AG04450 (cell line): ENCODE measurements around the gene TMEM42. TPM values are rescaled to one million over a fixed set of nuclear protein-coding genes. Genes with fewer than 3 reads are reported as not detected.
"Not testable (repeated sequence)": the region's sequence is repeated elsewhere in the genome, so short reads cannot be mapped to it uniquely, and the experiment has no call there.

Experiments
- CTCF ChIA-PET: fragments of 300-600, 350-600 bp; formaldehyde crosslinking; extraction: SDS; loops from one replicate; lab custom pipeline; 2022; ENCODE audit warnings: antibody characterized with exemption, inconsistent platforms; lab: Charles Lee
- POLR2A ChIA-PET: fragments of 350-600 bp; formaldehyde crosslinking; extraction: SDS; loops from one replicate; lab custom pipeline; 2021; ENCODE audit warnings: antibody characterized with exemption, inconsistent platforms; lab: Yijun Ruan, JAX
- DNase-seq: peaks from one replicate; pipeline ENCODE4 v3.0.0-alpha.2; 2011; ENCODE audit warnings: low read depth, low spot score
- H3K27ac ChIP-seq: one replicate; pipeline ENCODE4 v1.5.1; 2012; ENCODE audit warnings: low read depth, low read length, control low read depth
- H3K27me3 ChIP-seq: one replicate; pipeline ENCODE4 v1.6.0; 2012; ENCODE audit warnings: low read length; ENCODE audit not compliant: control insufficient read depth, insufficient read depth
- H3K4me3 ChIP-seq: 2 replicates; pipeline ENCODE4 v1.5.1; 2011; ENCODE audit warnings: mild to moderate bottlenecking, low read depth, low read length, control low read depth
- H3K9me3 ChIP-seq: 2 replicates; pipeline ENCODE4 v1.5.1; 2012; ENCODE audit warnings: low read length; ENCODE audit not compliant: control insufficient read depth, insufficient read depth
- polyA minus RNA-seq: library from RNA; depleted of rRNA, polyadenylated mRNA; stranded (reverse); fragments of >200 nt; gene quantifications from 2 replicates; pipeline ENCODE4 v1.2.3, GENCODE V29; 2011; rRNA and poly(A)+ RNA removed
- polyA plus RNA-seq: library from polyadenylated mRNA; depleted of rRNA; stranded (reverse); fragments of >200 nt; gene quantifications from 2 replicates; pipeline ENCODE4 v1.2.3, GENCODE V29; 2011; rRNA removed
- TF ChIP-seq, protein P1 (sequence below): IDR thresholded peaks from 2 replicates; pipeline ENCODE4 v1.5.1; 2011; ENCODE audit warnings: low read depth, low read length, control low read depth, inconsistent platforms

The TMEM42 gene
- polyA plus RNA-seq (25.7 TPM in 2 replicates), polyA minus RNA-seq (11.6 and 15.0 TPM in 2 replicates)

- TF ChIP-seq, protein P1, sequence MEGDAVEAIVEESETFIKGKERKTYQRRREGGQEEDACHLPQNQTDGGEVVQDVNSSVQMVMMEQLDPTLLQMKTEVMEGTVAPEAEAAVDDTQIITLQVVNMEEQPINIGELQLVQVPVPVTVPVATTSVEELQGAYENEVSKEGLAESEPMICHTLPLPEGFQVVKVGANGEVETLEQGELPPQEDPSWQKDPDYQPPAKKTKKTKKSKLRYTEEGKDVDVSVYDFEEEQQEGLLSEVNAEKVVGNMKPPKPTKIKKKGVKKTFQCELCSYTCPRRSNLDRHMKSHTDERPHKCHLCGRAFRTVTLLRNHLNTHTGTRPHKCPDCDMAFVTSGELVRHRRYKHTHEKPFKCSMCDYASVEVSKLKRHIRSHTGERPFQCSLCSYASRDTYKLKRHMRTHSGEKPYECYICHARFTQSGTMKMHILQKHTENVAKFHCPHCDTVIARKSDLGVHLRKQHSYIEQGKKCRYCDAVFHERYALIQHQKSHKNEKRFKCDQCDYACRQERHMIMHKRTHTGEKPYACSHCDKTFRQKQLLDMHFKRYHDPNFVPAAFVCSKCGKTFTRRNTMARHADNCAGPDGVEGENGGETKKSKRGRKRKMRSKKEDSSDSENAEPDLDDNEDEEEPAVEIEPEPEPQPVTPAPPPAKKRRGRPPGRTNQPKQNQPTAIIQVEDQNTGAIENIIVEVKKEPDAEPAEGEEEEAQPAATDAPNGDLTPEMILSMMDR = peak; percentile 37; the same call in 1 of the 2 replicates
- no peaks in the 10 kb centered on the region; the same call in 1 of the 2 replicates for H3K9me3 ChIP-seq
- H3K27me3 ChIP-seq = no peaks in the 10 kb centered on the region
- peak within 1 kb of the TSS; percentile 78 for H3K4me3 ChIP-seq
- ChIA-PET CTCF (interaction anchor here (0.7 kb wide), 1 partner anchor 21 kb away, joined by 3 read pairs; no protein-coding TSS in a partner anchor), POLR2A (no interaction called here)
- DNase-seq = peak; percentile 79
- peak within 1 kb of the TSS; percentile 90 for H3K27ac ChIP-seq
Observed at GRCh38 chr3:44861412-44862225, at the start of gene TMEM42. TSS of gene TMEM42 (plus strand) at chr3:44861912. CDS start at chr3:44861925, 13 bp downstream.

DNA sequence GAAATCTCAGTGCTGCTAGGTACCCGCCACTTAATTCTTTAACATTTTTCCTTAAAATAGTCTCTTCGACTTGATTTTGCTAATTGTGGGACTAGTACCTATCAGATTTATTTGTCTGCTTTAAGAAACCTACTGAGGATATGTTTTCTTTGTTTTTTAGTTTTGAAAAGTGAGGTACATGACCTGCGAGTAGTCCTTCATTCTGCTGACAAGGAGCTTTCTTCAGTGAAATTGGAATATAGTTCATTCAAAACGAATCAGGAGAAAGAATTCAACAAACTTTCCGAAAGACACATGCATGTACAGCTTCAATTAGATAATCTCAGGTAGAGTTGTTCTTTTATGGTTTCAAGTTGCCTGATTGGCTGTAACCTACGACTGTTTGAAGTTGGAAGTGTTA lies 47.0 kb upstream of the TMEM42 start:
- Histone ChIP-seq H3K27ac (no peak overlapping the region), H3K27me3 (no peaks in the 10 kb centered on the region), H3K4me3 (no peak overlapping the region), H3K9me3 (no peaks in the 10 kb centered on the region)
- TF ChIP-seq, protein P1 = no peak
- ChIA-PET CTCF (no interaction called here), POLR2A (no interaction called here)
- no peak for DNase-seq

- H3K27ac ChIP-seq, CTCF ChIA-PET, DNase-seq, H3K4me3 ChIP-seq, POLR2A ChIA-PET, H3K27me3 ChIP-seq, H3K9me3 ChIP-seq: not testable (repeated sequence)
Observed at GRCh38 chr3:44816334-44816733, 45.4 kb upstream of the TMEM42 start.

DNA sequence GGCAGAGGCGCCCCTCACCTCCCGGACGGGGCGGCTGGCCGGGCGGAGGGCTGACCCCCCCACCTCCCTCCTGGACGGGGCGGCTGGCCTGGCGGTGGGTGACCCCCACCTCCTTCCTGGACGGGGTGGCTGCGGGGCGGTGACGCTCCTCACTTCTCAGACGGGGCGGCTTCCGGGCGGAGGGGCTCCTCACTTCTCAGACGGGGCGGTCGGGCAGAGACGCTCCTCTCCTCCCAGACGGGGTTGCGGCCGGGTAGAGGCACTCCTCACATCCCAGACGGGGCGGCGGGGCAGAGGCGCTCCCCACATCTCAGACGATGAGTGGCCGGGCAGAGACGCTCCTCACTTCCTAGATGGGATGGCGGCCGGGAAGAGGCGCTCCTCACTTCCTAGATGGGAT lies 40.5 kb upstream of the TMEM42 start:
- H3K4me3 ChIP-seq, CTCF ChIA-PET, H3K27me3 ChIP-seq, POLR2A ChIA-PET, DNase-seq, H3K9me3 ChIP-seq, H3K27ac ChIP-seq: not testable (repeated sequence)

DNA sequence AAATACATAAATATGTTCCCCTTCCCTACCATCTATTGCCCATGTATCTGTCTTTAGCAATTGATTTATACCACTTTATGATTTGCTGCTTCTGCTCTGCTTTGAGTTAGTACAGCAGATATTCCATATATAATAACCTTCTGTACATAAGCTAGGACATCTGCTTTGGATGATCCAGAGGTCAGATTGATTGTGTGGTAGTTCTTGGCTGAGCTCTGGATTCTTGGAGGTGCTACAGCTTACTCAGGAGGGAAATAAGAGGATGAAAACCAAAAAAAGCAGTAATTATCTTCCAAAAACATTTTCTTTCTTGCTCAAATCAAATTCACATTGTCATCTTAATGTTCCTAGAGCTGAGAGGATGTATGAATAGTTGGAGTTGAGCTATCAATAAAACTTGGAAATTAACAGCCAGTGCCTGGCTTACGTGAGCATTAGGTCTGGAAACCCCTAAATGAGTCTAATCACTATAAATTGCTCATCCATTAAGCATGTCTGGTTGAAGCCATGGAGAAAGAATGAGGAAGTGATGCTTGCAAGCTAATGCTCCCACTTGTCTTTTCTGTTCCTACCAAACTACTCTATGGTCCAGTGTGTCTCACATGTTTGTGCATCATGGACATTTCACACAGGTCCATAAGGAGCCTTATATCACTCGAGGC lies 36.3 kb upstream of the TMEM42 start:
- Histone ChIP-seq H3K9me3 (no peaks in the 10 kb centered on the region; the same call in 1 of the 2 replicates), H3K27ac (no peak overlapping the region), H3K27me3 (no peaks in the 10 kb centered on the region), H3K4me3 (no peak overlapping the region)
- TF ChIP-seq, protein P1 = no peak
- ChIA-PET POLR2A (interaction anchor here (0.9 kb wide), 1 partner anchor 63 kb away, joined by 10 read pairs; no protein-coding TSS in a partner anchor), CTCF (interaction anchor here (1.5 kb wide), 1 partner anchor 88 kb away, joined by 3 read pairs; no protein-coding TSS in a partner anchor)
- peak; percentile 13 for DNase-seq
